AG04449 (cell line): ENCODE data around the gene KLHL29.

Experiments used
- CTCF ChIA-PET: fragments of 350-600 bp; formaldehyde crosslinking; extraction: SDS; loops from one replicate; lab custom pipeline; 2021; ENCODE audit warnings: antibody characterized with exemption; lab: Yijun Ruan, JAX
- POLR2A ChIA-PET: fragments of 400-600, 350-600 bp; formaldehyde crosslinking; extraction: SDS; loops from one replicate; lab custom pipeline; 2020; ENCODE audit warnings: antibody characterized with exemption, inconsistent platforms; lab: Yijun Ruan, JAX
- DNase-seq: peaks from one replicate; pipeline ENCODE4 v3.0.0-alpha.2; 2010; ENCODE audit warnings: low read depth, low spot score
- H3K4me3 ChIP-seq: 2 replicates; pipeline ENCODE4 v1.5.1; 2011; ENCODE audit warnings: low read depth, mild to moderate bottlenecking, control low read depth, low read length
- CTCF ChIP-seq: IDR thresholded peaks from one replicate; pipeline ENCODE4 v1.5.1; 2011; ENCODE audit warnings: mild to moderate bottlenecking, moderate library complexity, low read length, control low read depth, inconsistent platforms; ENCODE audit not compliant: insufficient read depth; ENCODE audit errors: missing control alignments

KLHL29 gene

DNA sequence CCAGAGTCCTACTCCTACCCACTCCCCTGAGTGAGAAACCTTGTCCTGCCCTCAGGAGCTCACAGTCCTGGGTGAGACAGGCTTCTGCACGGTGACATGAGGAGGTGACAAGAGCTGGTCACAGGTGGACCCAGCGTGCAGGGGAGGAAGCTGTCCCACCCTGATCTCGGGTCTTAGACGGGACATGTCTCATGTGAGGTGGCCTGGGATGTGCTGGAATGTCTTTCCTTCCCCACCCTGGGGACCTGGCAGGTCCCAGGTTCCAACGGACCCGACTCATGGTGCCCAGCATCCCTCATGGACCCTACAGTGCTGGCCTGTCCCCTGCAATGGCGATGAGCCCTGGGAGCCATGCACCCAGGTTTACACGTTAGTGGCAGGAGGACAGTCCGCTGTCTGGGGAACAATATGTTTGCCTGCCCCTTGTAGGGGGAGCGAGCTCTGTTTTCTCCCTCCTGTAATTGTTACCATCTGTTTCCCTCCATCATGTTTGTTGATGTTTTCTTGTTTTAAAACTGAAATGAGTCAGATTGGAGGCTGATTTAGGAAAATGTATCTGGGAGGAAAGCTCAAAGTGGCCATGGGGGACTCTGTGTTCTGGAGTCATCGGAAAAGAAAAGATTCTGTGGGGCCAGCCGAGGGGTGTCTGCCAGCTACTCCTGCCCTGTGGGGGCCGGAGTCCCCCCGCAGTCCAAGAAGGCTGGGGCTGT, 238.1 kb downstream of the KLHL29 start:
- no peak for TF ChIP-seq CTCF
- no peak for DNase-seq
- ChIA-PET POLR2A (no interaction called here), CTCF (interaction anchor here (0.7 to 2.5 kb wide), 3 partner anchors 12 to 137 kb away, joined by 3 to 11 read pairs (median 3); no protein-coding TSS in a partner anchor)
- no peak overlapping the region for H3K4me3 ChIP-seq

GRCh38 chr2:23624378-23624777, 239.4 kb downstream of the KLHL29 start:
- DNase-seq = no peak

DNA sequence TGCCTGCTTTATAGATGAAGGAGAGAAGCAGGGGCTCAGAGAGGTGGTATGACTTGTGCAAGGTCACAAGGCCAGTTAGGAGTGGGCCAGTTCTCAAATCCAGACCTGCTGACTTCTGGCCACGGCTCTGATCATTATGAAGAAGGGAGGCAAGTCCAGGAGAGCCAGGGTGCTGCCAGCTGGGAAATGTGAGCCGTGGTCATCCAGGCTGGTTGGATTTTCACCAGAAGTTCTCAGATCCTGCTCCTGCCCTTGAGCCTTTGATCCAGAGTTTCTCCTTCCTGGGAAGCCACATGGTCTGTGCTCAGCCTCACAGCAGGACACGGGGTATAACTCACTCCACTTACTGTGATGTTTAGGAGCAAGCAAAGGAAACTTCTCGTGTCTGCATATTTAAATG, 239.9 kb downstream of the KLHL29 start:
- ChIA-PET POLR2A (no interaction called here), CTCF (interaction anchor here (1.2 to 2.5 kb wide), 3 partner anchors 11 to 165 kb away, joined by 3 to 11 read pairs (median 3); no protein-coding TSS in a partner anchor)
- DNase-seq = no peak
- H3K4me3 ChIP-seq = no peak overlapping the region
- no peak for TF ChIP-seq CTCF

More at GRCh38 chr2:23624378-23624777, 239.4 kb downstream of the KLHL29 start:
- CTCF ChIA-PET = interaction anchor here (1.2 to 2.5 kb wide), 3 partner anchors 11 to 165 kb away, joined by 3 to 11 read pairs (median 3); no protein-coding TSS in a partner anchor
- H3K4me3 ChIP-seq = no peak overlapping the region
- TF ChIP-seq CTCF = peak; percentile 13
- POLR2A ChIA-PET = no interaction called here

DNA sequence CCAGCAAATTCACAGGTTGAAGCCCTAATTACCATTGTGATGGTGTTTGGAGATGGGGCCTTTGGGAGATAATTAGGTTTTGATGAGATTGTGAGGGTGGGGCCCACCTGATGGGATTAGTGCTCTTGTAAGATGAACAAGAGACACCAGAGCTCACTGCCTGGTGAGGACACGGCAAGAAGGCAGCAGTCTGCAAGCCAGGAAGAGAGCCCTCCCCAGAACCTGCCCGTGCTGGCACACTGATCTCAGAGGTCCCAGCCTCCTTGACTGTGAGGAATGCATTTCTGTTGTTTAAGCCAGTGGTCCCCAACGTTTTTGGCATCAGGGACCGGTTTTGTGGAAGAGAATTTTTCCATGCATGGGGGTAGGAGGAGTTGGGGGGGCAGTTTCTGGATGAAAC, 240.7 kb downstream of the KLHL29 start:
- POLR2A ChIA-PET = no interaction called here
- DNase-seq = no peak
- H3K4me3 ChIP-seq = no peak overlapping the region
- CTCF ChIA-PET = interaction anchor here (1.2 to 1.5 kb wide), 2 partner anchors 14 to 166 kb away, joined by 3 to 4 read pairs; no protein-coding TSS in a partner anchor
- no peak for TF ChIP-seq CTCF

DNA sequence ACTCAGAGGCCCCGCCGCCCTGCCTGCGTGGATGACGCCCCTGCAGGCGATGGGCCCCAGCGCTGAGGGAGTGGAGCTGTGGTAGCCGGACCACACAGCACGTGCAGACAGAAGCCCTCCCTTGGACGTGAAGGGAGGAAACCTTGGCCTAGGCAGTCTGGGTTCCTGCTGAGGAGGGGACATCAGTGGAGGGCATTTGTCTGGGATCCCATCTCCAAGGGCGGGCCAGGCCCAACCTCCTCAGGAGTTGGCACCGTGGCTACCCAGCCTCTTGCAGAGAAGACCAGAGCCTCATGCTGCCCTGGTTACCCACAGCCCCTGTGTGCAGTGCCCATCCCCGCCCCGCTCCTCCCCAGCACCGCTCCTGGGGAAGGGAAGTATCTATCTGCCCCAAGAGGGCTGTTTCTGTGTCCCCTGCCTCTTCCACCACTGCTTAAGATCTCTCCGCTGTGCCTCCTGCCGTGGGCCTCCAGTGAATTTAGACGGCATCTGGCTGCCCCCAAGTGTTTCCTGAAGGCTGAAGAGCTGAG, 241.8 kb downstream of the KLHL29 start:
- CTCF ChIA-PET = interaction anchor here (1.3 to 1.5 kb wide), 2 partner anchors 11 to 13 kb away, joined by 4 read pairs; no protein-coding TSS in a partner anchor
- TF ChIP-seq CTCF = no peak
- POLR2A ChIA-PET = no interaction called here
- no peak overlapping the region for H3K4me3 ChIP-seq
- DNase-seq = no peak
